ENCODE data around the gene HLA-A. TPM values are rescaled to one million over a fixed set of nuclear protein-coding genes. Genes with fewer than 3 reads are reported as not detected.

HLA-A gene
- total RNA-seq, 1 donor from 2014 or later: 1,592 TPM

DNA sequence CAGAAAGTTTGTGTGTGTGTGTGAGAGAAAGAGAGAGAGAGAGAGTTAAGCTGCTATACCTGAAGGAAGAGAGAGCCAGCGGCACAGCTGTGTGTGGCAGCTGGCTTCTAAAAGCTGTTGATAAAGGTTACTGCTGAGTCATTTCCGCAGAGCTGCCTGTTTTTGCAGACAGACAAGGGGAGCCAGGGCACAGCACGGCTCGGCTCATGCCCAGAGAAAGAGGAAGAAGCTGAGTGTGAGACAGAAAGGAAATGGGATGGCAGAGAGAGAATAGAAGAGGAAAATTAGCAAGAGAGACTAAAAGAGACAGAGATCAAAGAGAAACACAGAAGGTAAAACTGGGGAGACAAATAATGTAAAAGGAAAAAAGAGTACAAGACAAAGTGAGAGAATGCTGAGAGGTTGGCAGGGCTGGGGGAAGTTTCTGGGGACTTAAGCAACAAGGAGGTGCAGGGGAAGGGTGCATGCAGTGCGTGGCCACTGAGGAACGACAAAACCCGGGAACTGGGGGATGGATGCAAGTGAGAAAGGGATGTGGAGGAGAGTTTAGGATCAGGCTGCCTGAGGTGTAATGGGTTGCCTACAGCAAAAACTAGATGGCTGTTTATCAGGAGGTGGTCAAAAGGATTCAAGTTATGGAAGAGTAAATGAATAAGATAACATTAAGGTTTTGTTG lies 22.7 kb downstream of the HLA-A start:
- Mint-ChIP-seq H3K9me3 (no peaks in the 10 kb centered on the region), H3K4me3 (peak overlapping the region; percentile 82), H3K27ac (peak overlapping the region; percentile 92), H3K27me3 (no peaks in the 10 kb centered on the region), H3K36me3 (ENCODE audit: low read depth) (no peaks in the 10 kb centered on the region), H3K4me1 (peaks cover 53% of the 10 kb centered on the region)
- ATAC-seq (ENCODE audit: low read depth) (peak; percentile 97), DNase-seq (peak; percentile 53)
- POLR2A ChIA-PET: interaction anchor here (0.6 to 5.1 kb wide), 25 partner anchors 10 to 563 kb away, joined by 3 to 64 read pairs (median 4); partner anchors contain the start of genes GABBR1, HLA-A, POLR1H and TRIM26
- intact Hi-C loops (cut with micrococcal nuclease): loop anchor here (1.0 to 2.0 kb wide), 3 partner anchors 11 to 38 kb away; partner anchors contain the start of gene HLA-A
- TF ChIP-seq, protein P1, sequence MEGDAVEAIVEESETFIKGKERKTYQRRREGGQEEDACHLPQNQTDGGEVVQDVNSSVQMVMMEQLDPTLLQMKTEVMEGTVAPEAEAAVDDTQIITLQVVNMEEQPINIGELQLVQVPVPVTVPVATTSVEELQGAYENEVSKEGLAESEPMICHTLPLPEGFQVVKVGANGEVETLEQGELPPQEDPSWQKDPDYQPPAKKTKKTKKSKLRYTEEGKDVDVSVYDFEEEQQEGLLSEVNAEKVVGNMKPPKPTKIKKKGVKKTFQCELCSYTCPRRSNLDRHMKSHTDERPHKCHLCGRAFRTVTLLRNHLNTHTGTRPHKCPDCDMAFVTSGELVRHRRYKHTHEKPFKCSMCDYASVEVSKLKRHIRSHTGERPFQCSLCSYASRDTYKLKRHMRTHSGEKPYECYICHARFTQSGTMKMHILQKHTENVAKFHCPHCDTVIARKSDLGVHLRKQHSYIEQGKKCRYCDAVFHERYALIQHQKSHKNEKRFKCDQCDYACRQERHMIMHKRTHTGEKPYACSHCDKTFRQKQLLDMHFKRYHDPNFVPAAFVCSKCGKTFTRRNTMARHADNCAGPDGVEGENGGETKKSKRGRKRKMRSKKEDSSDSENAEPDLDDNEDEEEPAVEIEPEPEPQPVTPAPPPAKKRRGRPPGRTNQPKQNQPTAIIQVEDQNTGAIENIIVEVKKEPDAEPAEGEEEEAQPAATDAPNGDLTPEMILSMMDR (IDR thresholded peaks at IDR 0.05): no peak
- CTCF ChIA-PET: interaction anchor here (0.6 to 6.0 kb wide), 5 partner anchors 10 to 117 kb away, joined by 3 to 44 read pairs (median 3); no protein-coding TSS in a partner anchor

- Mint-ChIP-seq H3K4me1 (peaks cover 51% of the 10 kb centered on the region), H3K27me3 (no peaks in the 10 kb centered on the region), H3K4me3 (peak overlapping the region; percentile 82), H3K36me3 (ENCODE audit: low read depth) (no peaks in the 10 kb centered on the region), H3K27ac (peak overlapping the region; percentile 92), H3K9me3 (no peaks in the 10 kb centered on the region)
- intact Hi-C loops (cut with micrococcal nuclease): loop anchor here (1.0 to 2.0 kb wide), 3 partner anchors 11 to 39 kb away; partner anchors contain the start of gene HLA-A
- CTCF ChIA-PET: interaction anchor here (0.9 to 6.0 kb wide), 3 partner anchors 18 to 118 kb away, joined by 3 to 44 read pairs (median 3); no protein-coding TSS in a partner anchor
- DNase-seq (no peak), ATAC-seq (ENCODE audit: low read depth) (no peak)
- TF ChIP-seq, protein P1 (IDR thresholded peaks at IDR 0.05): no peak
- POLR2A ChIA-PET: interaction anchor here (0.7 to 5.1 kb wide), 17 partner anchors 11 to 316 kb away, joined by 3 to 64 read pairs (median 4); partner anchors contain the start of genes HLA-A, POLR1H and TRIM26
These were observed 23.2 kb downstream of the HLA-A start for GRCh38 chr6:29965563-29965872.

GRCh38 chr6:29965873-29966601 lies 23.7 kb downstream of the HLA-A start:
- ATAC-seq (ENCODE audit: low read depth) (peak; percentile 36), DNase-seq (no peak)
- Mint-ChIP-seq H3K27me3 (no peaks in the 10 kb centered on the region), H3K4me3 (peak overlapping the region; percentile 82), H3K4me1 (peaks cover 50% of the 10 kb centered on the region), H3K27ac (peak overlapping the region; percentile 92), H3K36me3 (ENCODE audit: low read depth) (no peaks in the 10 kb centered on the region), H3K9me3 (no peaks in the 10 kb centered on the region)
- TF ChIP-seq, protein P1 (IDR thresholded peaks at IDR 0.05): no peak
- intact Hi-C loops (cut with micrococcal nuclease): loop anchor here (1.0 to 2.0 kb wide), 4 partner anchors 10 to 47 kb away; partner anchors contain the start of gene HLA-A
- POLR2A ChIA-PET: interaction anchor here (0.6 to 5.1 kb wide), 12 partner anchors 10 to 316 kb away, joined by 3 to 64 read pairs (median 6); partner anchors contain the start of genes HLA-A and TRIM26
- CTCF ChIA-PET: interaction anchor here (0.9 to 6.0 kb wide), 4 partner anchors 18 to 118 kb away, joined by 3 to 44 read pairs (median 3); no protein-coding TSS in a partner anchor

GRCh38 chr6:29967379-29968010 lies 25.2 kb downstream of the HLA-A start:
- Mint-ChIP-seq H3K36me3 (ENCODE audit: low read depth) (no peaks in the 10 kb centered on the region), H3K9me3 (no peaks in the 10 kb centered on the region), H3K4me1 (peaks cover 54% of the 10 kb centered on the region), H3K27ac (no peak overlapping the region), H3K4me3 (no peak overlapping the region), H3K27me3 (peaks cover 2% of the 10 kb centered on the region)
- TF ChIP-seq, protein P1 (IDR thresholded peaks at IDR 0.05): no peak
- ATAC-seq (ENCODE audit: low read depth): no peak
- intact Hi-C loops (cut with micrococcal nuclease): loop anchor here (1.0 to 2.0 kb wide), 2 partner anchors 45 to 119 kb away; no protein-coding TSS in a partner anchor
- POLR2A ChIA-PET: interaction anchor here (0.6 to 3.4 kb wide), 6 partner anchors 9 to 120 kb away, joined by 3 to 20 read pairs (median 3); partner anchors contain the start of genes HLA-A and PPP1R11
- DNase-seq: no peak
- CTCF ChIA-PET: interaction anchor here (0.6 to 6.0 kb wide), 5 partner anchors 8 to 230 kb away, joined by 3 to 44 read pairs (median 3); no protein-coding TSS in a partner anchor
